Lung (tissue), 12 donors: ENCODE data around the gene AIRE. TPM values are rescaled to one million over a fixed set of nuclear protein-coding genes. Genes with fewer than 3 reads are reported as not detected.

Experiments used
- ATAC-seq: fragments of 200-7000 bp; cut with Tn5 transposase; one replicate; pipeline ENCODE4 v1.9.1; 2020; ENCODE audit warnings: moderate number of reproducible peaks; ENCODE audit not compliant: insufficient read depth, low FRiP score
- DNase-seq, 3 donors: peaks; one replicate each; pipeline ENCODE4 v3.0.0-alpha.2; 2013 to 2017
- H3K27ac ChIP-seq, 2 donors: one replicate each; pipeline ENCODE4 v1.5.1; 2013; ENCODE audit warnings: mild to moderate bottlenecking in 2 of 2, moderate library complexity in 2 of 2, control low read depth in 1 of 2, inconsistent platforms in 1 of 2, low read depth in 1 of 2, low read length in 1 of 2
- H3K27me3 ChIP-seq, 3 donors: one replicate each; pipeline ENCODE4 v1.5.1; 2013; ENCODE audit warnings: low read length in 2 of 3; ENCODE audit not compliant: control insufficient read depth in 3 of 3, insufficient read depth in 3 of 3
- H3K36me3 ChIP-seq, 4 donors: one replicate each; pipeline ENCODE4 v1.5.1; 2013; ENCODE audit warnings: low read length in 4 of 4, mild to moderate bottlenecking in 1 of 4, moderate library complexity in 1 of 4; ENCODE audit not compliant: control insufficient read depth in 4 of 4, insufficient read depth in 4 of 4
- H3K4me1 ChIP-seq, 5 donors: one replicate each; pipeline ENCODE4 v1.5.1; 2013; ENCODE audit warnings: low read length in 5 of 5, mild to moderate bottlenecking in 2 of 5, moderate library complexity in 1 of 5; ENCODE audit not compliant: control insufficient read depth in 5 of 5, insufficient read depth in 5 of 5
- H3K4me3 ChIP-seq: one replicate; pipeline ENCODE4 v1.5.1; 2013; ENCODE audit warnings: mild to moderate bottlenecking, control low read depth, moderate library complexity
- H3K9ac ChIP-seq, 2 donors: one replicate each; pipeline ENCODE4 v1.5.1; 2013; ENCODE audit warnings: low read length in 2 of 2, control low read depth in 1 of 2; ENCODE audit not compliant: insufficient read depth in 1 of 2
- H3K9me3 ChIP-seq, 4 donors: one replicate each; pipeline ENCODE4 v1.5.1; 2013; ENCODE audit warnings: low read length in 3 of 4, mild to moderate bottlenecking in 1 of 4, moderate library complexity in 1 of 4; ENCODE audit not compliant: control insufficient read depth in 4 of 4, insufficient read depth in 3 of 4
- WGBS, 2 donors: extraction: QIAGEN DNeasy Blood & Tissue Kit; methylation state at CpG; one replicate each; pipeline ENCODE4 v1.1.7; 2013; 5-methylcytosine and 5-hydroxymethylcytosine counted together
- polyA plus RNA-seq, 2 donors: library from polyadenylated mRNA; stranded (reverse); fragments of 200-250 nt; gene quantifications; one replicate each; pipeline ENCODE4 v1.2.1, GENCODE V29; 2013
- total RNA-seq, 2 donors: library from RNA; depleted of rRNA in 1 of 2; stranded (reverse); fragments of >200 nt in 1 of 2; gene quantifications; one replicate each; pipeline ENCODE4 v1.2.1, GENCODE V29; 2014 to 2021
- TF ChIP-seq, protein P1 (sequence below): IDR thresholded peaks from 2 replicates; pipeline ENCODE4 v1.5.1; 2012; ENCODE audit warnings: mild to moderate bottlenecking; ENCODE audit errors: control extremely low read depth, extremely low read depth
- donor health status: control.
- donor health status: control.
- donor health status: Bipolar disorder and iron deficiency.
- donor health status: healthy.
- donor health status: DM: yes; HTN: yes; CAD: no.

AIRE gene
- total and polyA plus RNA-seq, 4 donors = 0.37 TPM; not detected in 3

DNA sequence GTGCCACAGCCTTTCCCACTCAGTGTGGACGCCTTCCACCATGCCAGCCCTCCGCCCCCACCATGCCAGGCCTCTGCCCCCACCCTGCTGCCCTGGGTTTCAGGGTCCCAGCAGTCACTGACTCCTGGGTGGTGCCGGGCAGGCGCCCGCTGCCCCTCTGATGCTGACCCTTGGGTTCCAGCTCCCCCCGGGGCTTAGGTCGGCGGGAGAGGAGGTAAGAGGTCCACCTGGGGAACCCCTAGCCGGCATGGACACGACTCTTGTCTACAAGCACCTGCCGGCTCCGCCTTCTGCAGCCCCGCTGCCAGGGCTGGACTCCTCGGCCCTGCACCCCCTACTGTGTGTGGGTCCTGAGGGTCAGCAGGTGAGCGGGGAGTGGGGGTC is 7.1 kb downstream of the AIRE start:
- H3K27ac ChIP-seq = no peak overlapping the region
- 83 to 94% methylated on average over 15 of the region's 15 CpGs for WGBS, 2 donors
- H3K4me1 ChIP-seq = peaks cover 0 to 16% (median 0%) of the 10 kb centered on the region in 5 donors
- DNase-seq (no peak), ATAC-seq (no peak)
- H3K4me3 ChIP-seq = no peak overlapping the region
- H3K36me3 ChIP-seq = no peaks in the 10 kb centered on the region
- TF ChIP-seq, protein P1, sequence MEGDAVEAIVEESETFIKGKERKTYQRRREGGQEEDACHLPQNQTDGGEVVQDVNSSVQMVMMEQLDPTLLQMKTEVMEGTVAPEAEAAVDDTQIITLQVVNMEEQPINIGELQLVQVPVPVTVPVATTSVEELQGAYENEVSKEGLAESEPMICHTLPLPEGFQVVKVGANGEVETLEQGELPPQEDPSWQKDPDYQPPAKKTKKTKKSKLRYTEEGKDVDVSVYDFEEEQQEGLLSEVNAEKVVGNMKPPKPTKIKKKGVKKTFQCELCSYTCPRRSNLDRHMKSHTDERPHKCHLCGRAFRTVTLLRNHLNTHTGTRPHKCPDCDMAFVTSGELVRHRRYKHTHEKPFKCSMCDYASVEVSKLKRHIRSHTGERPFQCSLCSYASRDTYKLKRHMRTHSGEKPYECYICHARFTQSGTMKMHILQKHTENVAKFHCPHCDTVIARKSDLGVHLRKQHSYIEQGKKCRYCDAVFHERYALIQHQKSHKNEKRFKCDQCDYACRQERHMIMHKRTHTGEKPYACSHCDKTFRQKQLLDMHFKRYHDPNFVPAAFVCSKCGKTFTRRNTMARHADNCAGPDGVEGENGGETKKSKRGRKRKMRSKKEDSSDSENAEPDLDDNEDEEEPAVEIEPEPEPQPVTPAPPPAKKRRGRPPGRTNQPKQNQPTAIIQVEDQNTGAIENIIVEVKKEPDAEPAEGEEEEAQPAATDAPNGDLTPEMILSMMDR = no peak
- no peaks in the 10 kb centered on the region for H3K9me3 ChIP-seq
- no peak overlapping the region for H3K9ac ChIP-seq
- peaks cover 0 to 3% (median 0%) of the 10 kb centered on the region in 3 donors for H3K27me3 ChIP-seq

DNA sequence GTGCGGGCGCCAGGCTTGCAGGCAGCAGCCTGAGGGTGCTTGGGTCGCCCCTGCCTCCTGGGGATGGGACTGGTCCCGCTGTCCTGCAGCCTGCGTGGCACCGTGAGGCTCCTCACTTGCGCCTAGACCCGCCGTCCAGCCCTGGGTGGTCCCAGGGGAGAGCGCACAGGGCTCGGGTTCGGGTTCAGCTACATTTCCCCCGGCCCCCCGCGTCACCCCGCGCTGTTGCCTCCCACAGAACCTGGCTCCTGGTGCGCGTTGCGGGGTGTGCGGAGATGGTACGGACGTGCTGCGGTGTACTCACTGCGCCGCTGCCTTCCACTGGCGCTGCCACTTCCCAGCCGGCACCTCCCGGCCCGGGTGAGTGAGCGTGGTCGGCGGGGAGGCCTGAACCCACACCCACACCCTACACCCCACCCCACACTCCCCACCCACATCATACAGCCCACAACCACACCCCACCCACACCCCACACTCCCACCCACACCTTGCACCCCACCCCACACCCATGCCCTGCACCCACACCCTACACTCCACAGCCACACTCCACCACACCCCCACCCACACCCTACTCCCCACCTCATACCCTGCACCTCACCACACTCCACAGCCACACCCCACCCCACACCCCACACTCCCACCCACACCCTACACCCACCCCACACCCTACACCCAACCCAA is 8.0 kb downstream of the AIRE start:
- H3K4me3 ChIP-seq = no peak overlapping the region
- TF ChIP-seq, protein P1 = no peak
- no peak overlapping the region for H3K27ac ChIP-seq
- ATAC-seq (no peak), DNase-seq (no peak)
- peaks cover 0 to 16% (median 0%) of the 10 kb centered on the region in 5 donors for H3K4me1 ChIP-seq
- H3K9ac ChIP-seq = no peak overlapping the region
- no peaks in the 10 kb centered on the region for H3K27me3 ChIP-seq
- no peaks in the 10 kb centered on the region for H3K9me3 ChIP-seq
- no peaks in the 10 kb centered on the region for H3K36me3 ChIP-seq
- WGBS, 2 donors = 85 to 94% methylated on average over 33 of the region's 33 CpGs

DNA sequence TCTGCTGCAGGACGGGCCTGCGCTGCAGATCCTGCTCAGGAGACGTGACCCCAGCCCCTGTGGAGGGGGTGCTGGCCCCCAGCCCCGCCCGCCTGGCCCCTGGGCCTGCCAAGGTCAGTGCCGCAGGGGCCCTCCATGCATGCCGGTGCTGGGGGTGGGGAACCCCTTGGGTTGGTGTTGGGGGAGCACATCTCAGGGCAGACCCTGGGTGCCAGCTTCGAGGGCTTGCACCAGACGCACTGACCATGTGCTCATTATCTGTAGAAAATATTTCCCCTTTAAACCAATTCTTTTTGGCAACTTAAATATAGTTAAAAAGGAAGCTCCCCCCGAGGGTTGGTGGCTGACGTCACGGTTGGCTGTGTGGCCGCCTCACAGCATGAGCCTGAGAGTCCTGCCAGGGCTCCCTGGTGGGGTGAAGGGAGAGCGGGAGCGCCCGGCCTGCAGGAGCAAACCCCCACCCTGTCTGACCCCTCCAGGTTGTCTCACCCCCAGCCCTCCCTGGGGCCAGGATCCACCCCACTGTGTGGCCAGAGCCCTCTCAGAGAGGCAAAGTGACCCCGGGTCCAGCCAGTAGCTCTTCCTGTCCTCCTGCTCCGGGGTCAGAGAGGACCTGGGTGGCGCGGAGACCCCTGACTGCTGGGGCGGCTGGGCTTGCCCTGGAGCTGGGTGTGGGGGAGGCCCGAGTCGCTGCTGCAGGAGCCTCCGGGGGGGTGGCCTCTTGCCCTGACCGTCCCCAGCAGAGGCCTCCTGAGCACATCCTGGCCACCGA is 8.9 kb downstream of the AIRE start:
- DNase-seq (peak; percentile 70 to 81 (median 73)), ATAC-seq (no peak)
- Histone ChIP-seq H3K27me3 (no peaks in the 10 kb centered on the region), H3K9me3 (no peaks in the 10 kb centered on the region), H3K36me3 (no peaks in the 10 kb centered on the region), H3K4me1 (peaks cover 0 to 22% (median 2%) of the 10 kb centered on the region in 5 donors), H3K4me3 (no peak overlapping the region), H3K9ac (no peak overlapping the region), H3K27ac (no peak overlapping the region)
- WGBS, 2 donors = 69 to 73% methylated on average over 24 to 26 of the region's 26 CpGs
- TF ChIP-seq, protein P1 = no peak
